ENCODE measurements around the gene SLC26A8.

- no peak for TF ChIP-seq POLR2AphosphoS5 (IDR thresholded peaks at IDR 0.05)
- TF ChIP-seq, protein P1, sequence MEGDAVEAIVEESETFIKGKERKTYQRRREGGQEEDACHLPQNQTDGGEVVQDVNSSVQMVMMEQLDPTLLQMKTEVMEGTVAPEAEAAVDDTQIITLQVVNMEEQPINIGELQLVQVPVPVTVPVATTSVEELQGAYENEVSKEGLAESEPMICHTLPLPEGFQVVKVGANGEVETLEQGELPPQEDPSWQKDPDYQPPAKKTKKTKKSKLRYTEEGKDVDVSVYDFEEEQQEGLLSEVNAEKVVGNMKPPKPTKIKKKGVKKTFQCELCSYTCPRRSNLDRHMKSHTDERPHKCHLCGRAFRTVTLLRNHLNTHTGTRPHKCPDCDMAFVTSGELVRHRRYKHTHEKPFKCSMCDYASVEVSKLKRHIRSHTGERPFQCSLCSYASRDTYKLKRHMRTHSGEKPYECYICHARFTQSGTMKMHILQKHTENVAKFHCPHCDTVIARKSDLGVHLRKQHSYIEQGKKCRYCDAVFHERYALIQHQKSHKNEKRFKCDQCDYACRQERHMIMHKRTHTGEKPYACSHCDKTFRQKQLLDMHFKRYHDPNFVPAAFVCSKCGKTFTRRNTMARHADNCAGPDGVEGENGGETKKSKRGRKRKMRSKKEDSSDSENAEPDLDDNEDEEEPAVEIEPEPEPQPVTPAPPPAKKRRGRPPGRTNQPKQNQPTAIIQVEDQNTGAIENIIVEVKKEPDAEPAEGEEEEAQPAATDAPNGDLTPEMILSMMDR (IDR thresholded peaks at IDR 0.05) = no peak
Measured at GRCh38 chr6:36054415-36054814, 30.0 kb upstream of the SLC26A8 start.

Data from stomach (tissue), 4 donors.